Measurements from ENCODE around the gene DNM3. TPM values are rescaled to one million over a fixed set of nuclear protein-coding genes. Genes with fewer than 3 reads are reported as not detected.

DNM3 gene
- total and polyA plus RNA-seq, 2 of the 8 experiments (the other 6 are each of a cell fraction or from before 2014, with no cell fraction given), result 2.0 to 8.5 TPM

DNA sequence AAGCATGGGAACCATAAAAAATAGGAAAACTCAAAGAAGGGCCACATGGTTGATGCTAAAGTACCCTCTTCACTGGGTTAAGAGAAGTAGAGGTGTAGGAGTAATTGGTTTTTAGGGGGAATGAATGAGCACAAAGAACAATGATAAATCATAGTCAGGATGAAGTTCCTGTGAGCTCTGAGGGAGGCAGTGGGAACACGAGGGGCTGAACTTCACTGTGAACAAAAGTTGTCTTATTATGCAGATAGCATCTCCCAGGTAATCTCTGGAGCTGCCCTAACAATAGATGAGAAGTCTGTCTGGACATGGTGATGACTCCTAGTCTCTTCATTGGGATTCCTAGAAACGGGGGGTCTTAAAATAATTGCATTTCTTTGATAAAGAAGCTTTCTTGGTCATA, 127.9 kb downstream of the DNM3 start:
- H3K4me3 ChIP-seq (ENCODE audit: extremely low read depth in 1 of 4, insufficient read depth in 2 of 4, low read depth in 3 of 4, low read length in 4 of 4), result no peak overlapping the region
- H3K4me1 ChIP-seq (replicated peaks in 1 of 4; ENCODE audit: control insufficient read depth in 3 of 4, insufficient read depth in 4 of 4, low read length in 3 of 4), result peaks cover 2 to 12% (median 7%) of the 10 kb centered on the region in 4 experiments; a peak in 6 of 7 replicates
- no peak overlapping the region for H2AK5ac ChIP-seq (ENCODE audit: low read depth, low read length)
- H3K36me3 ChIP-seq (ENCODE audit: control insufficient read depth in 2 of 4, insufficient read depth in 4 of 4, low read length in 3 of 4), result no peaks in the 10 kb centered on the region
- no peak overlapping the region for H3K23ac ChIP-seq (ENCODE audit: insufficient read length)
- H3K18ac ChIP-seq (ENCODE audit: extremely low read depth, low read length), result no peak overlapping the region
- H3K4me2 ChIP-seq (ENCODE audit: insufficient read depth in 1 of 2, low read depth in 2 of 2, low read length in 2 of 2), result no peak overlapping the region; a peak in 1 of 4 replicates
- H4K8ac ChIP-seq (ENCODE audit: extremely low read depth, insufficient read depth, low read length), result no peak overlapping the region
- H4K20me1 ChIP-seq (replicated peaks in 1 of 2; ENCODE audit: control insufficient read depth in 1 of 2, insufficient read depth in 2 of 2, low read length in 2 of 2), result no peaks in the 10 kb centered on the region
- TF ChIP-seq ZNF274 (IDR thresholded peaks at IDR 0.05; ENCODE audit: borderline replicate concordance, extremely low read depth, low read length) (no peak), CTBP2 (IDR thresholded peaks at IDR 0.05; ENCODE audit: borderline replicate concordance, insufficient read depth, insufficient read length, low read length) (no peak), SRF (IDR thresholded peaks at IDR 0.05; ENCODE audit: low read depth, low read length) (no peak), PHF8 (conservative IDR thresholded peaks at IDR 0.05; ENCODE audit: low read depth, low read length) (no peak)
- TF ChIP-seq, protein P1, sequence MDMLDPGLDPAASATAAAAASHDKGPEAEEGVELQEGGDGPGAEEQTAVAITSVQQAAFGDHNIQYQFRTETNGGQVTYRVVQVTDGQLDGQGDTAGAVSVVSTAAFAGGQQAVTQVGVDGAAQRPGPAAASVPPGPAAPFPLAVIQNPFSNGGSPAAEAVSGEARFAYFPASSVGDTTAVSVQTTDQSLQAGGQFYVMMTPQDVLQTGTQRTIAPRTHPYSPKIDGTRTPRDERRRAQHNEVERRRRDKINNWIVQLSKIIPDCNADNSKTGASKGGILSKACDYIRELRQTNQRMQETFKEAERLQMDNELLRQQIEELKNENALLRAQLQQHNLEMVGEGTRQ (IDR thresholded peaks at IDR 0.05; ENCODE audit: low read length), result no peak
- no peaks in the 10 kb centered on the region for H3K79me2 ChIP-seq (ENCODE audit: control insufficient read depth in 1 of 2, insufficient read depth in 2 of 2, low read length in 2 of 2)
- no peak overlapping the region for H2BK5ac ChIP-seq (ENCODE audit: low read depth, low read length)
- H3K9me3 ChIP-seq (ENCODE audit: insufficient read depth in 2 of 2, low read depth in 1 of 2, low read length in 1 of 2), result no peaks in the 10 kb centered on the region
- ChIA-PET POLR2A (ENCODE audit: partially characterized antibody) (no interaction called here), CTCF (ENCODE audit: partially characterized antibody) (interaction anchor here (0.9 to 12.2 kb wide), 7 partner anchors 15 to 168 kb away, joined by 3 to 91 read pairs (median 4); no protein-coding TSS in a partner anchor)
- no peak overlapping the region for H2BK20ac ChIP-seq (ENCODE audit: low read length)
- H3K79me1 ChIP-seq (ENCODE audit: low read depth, low read length), result no peaks in the 10 kb centered on the region
- H2AFZ ChIP-seq (ENCODE audit: low read length), result no peak overlapping the region
- no peak overlapping the region for H3K9ac ChIP-seq (replicated peaks in 1 of 4; ENCODE audit: extremely low read depth in 1 of 4, low read depth in 3 of 4, low read length in 3 of 4)
- H2BK15ac ChIP-seq (ENCODE audit: low read length), result no peak overlapping the region
- DNase-seq (ENCODE audit: low read depth in 1 of 2, low spot score in 2 of 2) (no peak), FAIRE-seq (no peak)
- no peak overlapping the region for H3K27ac ChIP-seq (ENCODE audit: low read depth, low read length)
- H3K4ac ChIP-seq (replicated peaks; ENCODE audit: insufficient read length, low read depth, low read length), result no peak overlapping the region
- H4K91ac ChIP-seq (replicated peaks; ENCODE audit: insufficient read length, low read length), result no peak overlapping the region
- H4K5ac ChIP-seq (ENCODE audit: insufficient read length, low read depth, low read length), result no peak overlapping the region
- no peaks in the 10 kb centered on the region for H3K23me2 ChIP-seq (ENCODE audit: low read depth, low read length)
- H2BK120ac ChIP-seq (replicated peaks; ENCODE audit: low read depth, low read length), result no peak overlapping the region
- no peak overlapping the region for H2BK12ac ChIP-seq (ENCODE audit: low read depth, low read length)
- H3K14ac ChIP-seq (ENCODE audit: insufficient read length), result no peak overlapping the region
- H3K56ac ChIP-seq (replicated peaks; ENCODE audit: insufficient read length, low read depth, low read length), result no peak overlapping the region
- no peaks in the 10 kb centered on the region for H3K27me3 ChIP-seq (replicated peaks in 1 of 4; ENCODE audit: control insufficient read depth in 3 of 4, extremely low read depth in 1 of 4, insufficient read depth in 3 of 4, low read length in 3 of 4)
- WGBS, 2 experiments (ENCODE audit: extremely low coverage in 1 of 2, insufficient coverage in 1 of 2, insufficient read length in 1 of 2, insufficient replicate concordance in 2 of 2, low coverage in 1 of 2, low lambda C conversion rate in 2 of 2, missing lambda C conversion rate in 1 of 2), result 46% methylated on average over 2 of the region's 2 CpGs; no CpG with 5 or more reads in 1 of the 2 experiments

All from H1 (cell line).